ENCODE results near the gene GP1BA. TPM values are rescaled to one million over a fixed set of nuclear protein-coding genes. Genes with fewer than 3 reads are reported as not detected.

Gene GP1BA
- total RNA-seq, 1 experiment from 2014 or later, result not detected

- peak; percentile 54 to 77 for DNase-seq
- Histone ChIP-seq H2AFZ (no peak overlapping the region), H3K4me2 (peak overlapping the region; percentile 28), H4K20me1 (ENCODE audit: insufficient read depth) (no peaks in the 10 kb centered on the region), H3F3A (ENCODE audit: insufficient read depth, low read depth) (peaks cover 22% of the 10 kb centered on the region), H3K4me3 (no peak overlapping the region), H3K27me3 (ENCODE audit: insufficient read depth, low read depth) (no peaks in the 10 kb centered on the region), H3K9me3 (ENCODE audit: insufficient read depth, low read depth) (no peaks in the 10 kb centered on the region), H3K79me2 (ENCODE audit: low read depth) (peaks cover 17% of the 10 kb centered on the region), H3K4me1 (replicated peaks; ENCODE audit: insufficient read depth) (peaks cover 21% of the 10 kb centered on the region), H3K27ac (no peak overlapping the region), H3K9me2 (ENCODE audit: insufficient read depth) (no peaks in the 10 kb centered on the region), H3K36me3 (ENCODE audit: low read depth) (peaks cover 5% of the 10 kb centered on the region; the same call in 1 of the 2 replicates)
- CTCF ChIA-PET, result interaction anchor here (0.6 to 0.9 kb wide), 4 partner anchors 15 to 444 kb away, joined by 3 to 4 read pairs (median 4); partner anchors contain the start of gene CHRNE
- no TSS peak for BruUV-seq (replicated peaks)
- intact Hi-C loops (cut with micrococcal nuclease; ENCODE audit: unreplicated experiment), result no loop called here
- POLR2A ChIA-PET (ENCODE audit: unreplicated experiment), result interaction anchor here (0.6 to 0.7 kb wide), 4 partner anchors 14 to 442 kb away, joined by 3 to 5 read pairs (median 4); partner anchors contain the start of gene PFN1
- TF ChIP-seq, protein P1, sequence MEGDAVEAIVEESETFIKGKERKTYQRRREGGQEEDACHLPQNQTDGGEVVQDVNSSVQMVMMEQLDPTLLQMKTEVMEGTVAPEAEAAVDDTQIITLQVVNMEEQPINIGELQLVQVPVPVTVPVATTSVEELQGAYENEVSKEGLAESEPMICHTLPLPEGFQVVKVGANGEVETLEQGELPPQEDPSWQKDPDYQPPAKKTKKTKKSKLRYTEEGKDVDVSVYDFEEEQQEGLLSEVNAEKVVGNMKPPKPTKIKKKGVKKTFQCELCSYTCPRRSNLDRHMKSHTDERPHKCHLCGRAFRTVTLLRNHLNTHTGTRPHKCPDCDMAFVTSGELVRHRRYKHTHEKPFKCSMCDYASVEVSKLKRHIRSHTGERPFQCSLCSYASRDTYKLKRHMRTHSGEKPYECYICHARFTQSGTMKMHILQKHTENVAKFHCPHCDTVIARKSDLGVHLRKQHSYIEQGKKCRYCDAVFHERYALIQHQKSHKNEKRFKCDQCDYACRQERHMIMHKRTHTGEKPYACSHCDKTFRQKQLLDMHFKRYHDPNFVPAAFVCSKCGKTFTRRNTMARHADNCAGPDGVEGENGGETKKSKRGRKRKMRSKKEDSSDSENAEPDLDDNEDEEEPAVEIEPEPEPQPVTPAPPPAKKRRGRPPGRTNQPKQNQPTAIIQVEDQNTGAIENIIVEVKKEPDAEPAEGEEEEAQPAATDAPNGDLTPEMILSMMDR (conservative IDR thresholded peaks at IDR 0.05), result no peak; the same call in 1 of the 2 replicates
- TF ChIP-seq EZH2 (IDR thresholded peaks at IDR 0.05; ENCODE audit: low read depth), result no peak
These were observed 2.3 kb downstream of the GP1BA start for GRCh38 chr17:4934173-4934979.

- H3K79me2 ChIP-seq (ENCODE audit: low read depth), result peaks cover 19% of the 10 kb centered on the region
- CTCF ChIA-PET, result no interaction called here
- intact Hi-C loops (cut with micrococcal nuclease; ENCODE audit: unreplicated experiment), result no loop called here
- no peak overlapping the region for H3K4me3 ChIP-seq
- no peak for DNase-seq
- H3K9me3 ChIP-seq (ENCODE audit: insufficient read depth, low read depth), result no peaks in the 10 kb centered on the region
- H4K20me1 ChIP-seq (ENCODE audit: insufficient read depth), result no peaks in the 10 kb centered on the region
- H3K27ac ChIP-seq, result no peak overlapping the region
- peaks cover 29% of the 10 kb centered on the region for H3F3A ChIP-seq (ENCODE audit: insufficient read depth, low read depth)
- BruUV-seq (replicated peaks), result no TSS peak
- TF ChIP-seq, protein P1 (conservative IDR thresholded peaks at IDR 0.05), result no peak
- no peak for TF ChIP-seq EZH2 (IDR thresholded peaks at IDR 0.05; ENCODE audit: low read depth)
- H3K4me2 ChIP-seq, result no peak overlapping the region
- H3K4me1 ChIP-seq (replicated peaks; ENCODE audit: insufficient read depth), result peaks cover 21% of the 10 kb centered on the region
- H3K36me3 ChIP-seq (ENCODE audit: low read depth), result peaks cover 5% of the 10 kb centered on the region; the same call in 1 of the 2 replicates
- no peak overlapping the region for H2AFZ ChIP-seq
- no peaks in the 10 kb centered on the region for H3K27me3 ChIP-seq (ENCODE audit: insufficient read depth, low read depth)
- POLR2A ChIA-PET (ENCODE audit: unreplicated experiment), result no interaction called here
- no peaks in the 10 kb centered on the region for H3K9me2 ChIP-seq (ENCODE audit: insufficient read depth)
These were observed 3.6 kb downstream of the GP1BA start for GRCh38 chr17:4935650-4936049.

DNA sequence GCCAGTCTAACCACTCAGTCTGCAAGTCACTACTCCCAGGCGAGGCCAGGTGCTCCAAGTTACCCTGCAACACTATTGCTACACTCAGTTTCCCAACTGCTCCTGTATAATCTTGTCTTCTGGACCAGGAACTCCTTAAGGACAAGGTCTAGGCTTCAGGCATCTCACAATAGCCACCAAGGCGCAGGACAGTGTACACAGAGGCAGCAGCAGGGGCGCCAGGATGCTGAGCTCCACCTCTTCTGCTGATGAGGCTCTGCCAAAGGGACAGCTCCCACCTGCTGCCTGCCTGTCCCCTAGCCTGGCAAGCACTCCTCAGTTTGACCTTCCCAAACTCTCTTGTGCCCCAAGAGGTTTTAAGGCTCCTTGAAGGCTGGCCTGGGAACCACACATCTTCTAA lies 4.4 kb downstream of the GP1BA start:
- TF ChIP-seq, protein P1 (conservative IDR thresholded peaks at IDR 0.05), result no peak
- no peak for TF ChIP-seq EZH2 (IDR thresholded peaks at IDR 0.05; ENCODE audit: low read depth)

More for the DNA sequence above, 4.4 kb downstream of the GP1BA start:
- no peak overlapping the region for H3K4me2 ChIP-seq
- intact Hi-C loops (cut with micrococcal nuclease; ENCODE audit: unreplicated experiment), result no loop called here
- no TSS peak for BruUV-seq (replicated peaks)
- no peak overlapping the region for H3K27ac ChIP-seq
- H2AFZ ChIP-seq, result no peak overlapping the region
- H3K4me3 ChIP-seq, result no peak overlapping the region
- CTCF ChIA-PET, result interaction anchor here (0.8 kb wide), 1 partner anchor 12 kb away, joined by 4 read pairs; no protein-coding TSS in a partner anchor
- H3K4me1 ChIP-seq (replicated peaks; ENCODE audit: insufficient read depth), result peaks cover 25% of the 10 kb centered on the region
- peaks cover 27% of the 10 kb centered on the region for H3K79me2 ChIP-seq (ENCODE audit: low read depth)
- no peaks in the 10 kb centered on the region; the same call in 1 of the 2 replicates for H4K20me1 ChIP-seq (ENCODE audit: insufficient read depth)
- no peaks in the 10 kb centered on the region for H3K9me3 ChIP-seq (ENCODE audit: insufficient read depth, low read depth)
- POLR2A ChIA-PET (ENCODE audit: unreplicated experiment), result no interaction called here
- H3K27me3 ChIP-seq (ENCODE audit: insufficient read depth, low read depth), result no peaks in the 10 kb centered on the region
- H3K9me2 ChIP-seq (ENCODE audit: insufficient read depth), result no peaks in the 10 kb centered on the region
- peaks cover 5% of the 10 kb centered on the region; the same call in 1 of the 2 replicates for H3K36me3 ChIP-seq (ENCODE audit: low read depth)
- peaks cover 37% of the 10 kb centered on the region for H3F3A ChIP-seq (ENCODE audit: insufficient read depth, low read depth)
- no peak for DNase-seq
